Nucleus accumbens (tissue), 56 donors: Measurements from ENCODE around the gene CCNL2.
"Not testable (repeated sequence)": the region's sequence is repeated elsewhere in the genome, so short reads cannot be mapped to it uniquely, and the experiment has no call there.

Source experiments
- DNase-seq, 56 donors: peaks; one replicate each; lab custom pipeline; 2025; lab: John Stamatoyannopoulos, UW

Gene CCNL2

DNA sequence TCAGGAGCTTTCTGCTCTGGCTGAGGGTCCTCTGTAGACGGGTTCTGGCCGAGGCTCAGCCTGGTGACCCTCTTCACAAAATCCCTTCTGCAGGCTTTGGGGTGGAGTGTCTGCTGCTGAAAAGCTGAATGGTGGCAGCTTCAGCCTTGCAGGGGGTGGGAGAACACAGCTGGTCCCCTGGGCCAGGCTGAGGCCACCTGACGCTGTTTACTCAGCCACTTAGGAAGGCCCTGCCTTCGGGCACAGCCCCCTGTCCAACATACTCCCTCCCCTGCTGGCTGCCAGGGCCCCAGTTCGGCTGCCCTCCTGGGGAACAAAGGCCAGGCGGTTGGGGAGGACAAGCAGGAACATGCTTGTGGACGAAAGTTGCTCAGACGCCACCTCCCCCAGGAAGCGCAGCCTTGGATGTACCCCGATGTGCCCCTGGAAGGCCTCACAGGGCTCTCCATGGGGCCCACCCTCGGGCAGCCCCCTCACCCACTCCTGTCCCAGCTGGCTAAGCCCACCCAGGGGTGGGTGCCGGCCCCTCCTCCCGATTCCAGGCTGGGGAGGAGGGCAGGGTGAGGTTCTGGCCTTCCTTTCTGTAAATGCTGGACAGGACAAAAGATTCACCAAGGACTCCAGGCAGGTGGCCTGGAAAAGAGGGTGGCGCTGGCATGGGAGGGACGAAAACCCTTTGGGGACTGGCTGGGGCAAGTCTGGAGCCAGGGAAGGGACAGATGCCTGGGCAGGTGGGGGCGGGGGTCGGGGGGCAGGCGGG lies 22.2 kb upstream of the CCNL2 start, which contains the start of gene ANKRD65:
ANKRD65 (minus strand) TSS at position 130 of the 760 bp plus-strand sequence. CDS start 271 bp downstream, outside the sequence.
- peak in 30 of 56 donors; percentile 14 to 70 (median 47) for DNase-seq

DNA sequence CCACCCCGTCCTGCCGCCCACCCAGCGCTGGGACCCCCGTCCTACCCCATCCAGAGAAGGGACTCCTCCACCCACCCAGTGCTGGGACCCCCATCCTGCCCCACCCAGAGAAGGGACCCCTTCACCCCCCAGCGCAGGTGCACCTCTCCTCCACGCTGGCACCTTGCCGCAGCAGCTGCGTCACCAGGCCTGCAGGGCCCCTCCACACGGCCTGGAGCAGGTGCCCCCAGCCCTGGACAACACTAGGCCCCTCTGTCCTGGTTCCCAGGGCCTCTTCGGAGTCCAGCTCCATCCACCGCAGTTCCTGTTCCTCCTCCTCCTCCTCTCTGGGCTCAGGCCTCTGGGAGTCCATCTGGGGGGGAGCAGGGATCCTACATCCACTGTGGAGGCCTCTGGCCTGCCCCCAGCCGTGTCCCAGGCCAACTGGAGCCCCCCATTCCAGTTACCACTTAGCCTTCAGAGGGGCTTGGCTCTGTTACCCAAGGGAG lies 21.6 kb upstream of the CCNL2 start:
- peak in 1 of 56 donors; percentile 57 for DNase-seq

DNA sequence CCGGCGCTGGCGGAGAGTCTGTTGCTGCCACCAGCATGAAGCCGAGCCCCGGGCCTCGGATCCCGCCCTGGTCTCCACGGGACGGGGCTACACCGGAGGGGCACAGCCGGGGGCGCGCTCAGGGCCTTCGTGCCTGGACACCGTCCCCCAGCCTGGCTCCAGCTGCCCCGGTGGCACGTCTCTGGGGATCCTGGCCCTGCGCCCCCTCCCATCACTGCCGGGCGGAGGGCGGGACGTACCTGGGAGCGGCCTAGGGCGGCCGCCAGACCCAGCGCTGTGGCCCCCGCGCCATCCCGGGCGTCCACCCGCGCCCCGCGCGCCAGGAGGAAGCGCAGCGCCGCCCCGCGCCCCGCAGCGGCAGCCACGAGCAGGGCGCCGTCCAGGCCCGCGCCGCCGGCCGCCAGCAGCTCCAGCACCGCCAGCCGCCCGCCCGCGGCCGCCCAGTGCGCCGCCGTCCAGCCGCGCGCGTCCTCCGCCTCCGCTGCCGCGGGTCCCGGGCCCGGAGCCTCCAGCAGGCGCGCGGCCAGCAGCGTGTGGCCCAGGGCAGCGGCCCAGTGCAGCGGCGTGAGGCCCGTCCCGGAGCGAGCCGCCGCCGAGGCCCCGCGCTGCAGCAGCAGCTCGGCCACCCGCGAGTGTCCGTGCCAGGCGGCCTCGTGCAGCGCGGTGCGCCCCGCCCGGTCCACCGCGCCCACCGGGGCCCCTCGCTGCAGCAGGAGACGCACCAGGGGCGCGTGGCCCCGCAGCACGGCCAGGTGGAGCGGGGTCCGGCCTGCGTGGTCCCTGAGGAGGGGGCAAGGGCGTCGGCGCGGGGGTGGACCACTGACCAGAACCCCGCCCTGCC lies 20.9 kb upstream of the CCNL2 start:
- peak in 6 of 56 donors; percentile 26 to 53 (median 41) for DNase-seq

DNA sequence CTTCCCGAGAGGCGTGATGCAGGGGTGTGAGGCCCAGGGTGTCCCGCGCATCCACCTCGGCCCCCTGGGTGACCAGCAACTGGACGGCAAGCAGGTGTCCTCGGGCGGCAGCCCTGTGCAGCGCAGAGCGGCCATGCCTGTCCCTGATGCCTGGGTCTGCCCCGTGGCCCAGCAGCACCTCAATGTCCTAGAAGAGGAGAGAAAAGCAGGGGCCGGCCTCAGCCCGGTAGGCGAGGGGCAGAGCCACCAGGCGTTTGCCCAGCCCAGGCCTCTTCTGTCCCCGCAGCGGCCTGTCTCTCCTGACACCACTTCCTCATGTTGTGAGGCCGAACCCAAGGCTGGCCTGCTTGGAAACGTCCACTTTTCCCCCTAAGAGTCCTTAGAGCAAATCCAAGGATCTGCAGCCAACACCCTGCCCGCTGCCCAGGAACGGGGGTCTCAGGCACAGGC lies 20.3 kb upstream of the CCNL2 start:
- peak in 1 of 56 donors; percentile 50 for DNase-seq

DNA sequence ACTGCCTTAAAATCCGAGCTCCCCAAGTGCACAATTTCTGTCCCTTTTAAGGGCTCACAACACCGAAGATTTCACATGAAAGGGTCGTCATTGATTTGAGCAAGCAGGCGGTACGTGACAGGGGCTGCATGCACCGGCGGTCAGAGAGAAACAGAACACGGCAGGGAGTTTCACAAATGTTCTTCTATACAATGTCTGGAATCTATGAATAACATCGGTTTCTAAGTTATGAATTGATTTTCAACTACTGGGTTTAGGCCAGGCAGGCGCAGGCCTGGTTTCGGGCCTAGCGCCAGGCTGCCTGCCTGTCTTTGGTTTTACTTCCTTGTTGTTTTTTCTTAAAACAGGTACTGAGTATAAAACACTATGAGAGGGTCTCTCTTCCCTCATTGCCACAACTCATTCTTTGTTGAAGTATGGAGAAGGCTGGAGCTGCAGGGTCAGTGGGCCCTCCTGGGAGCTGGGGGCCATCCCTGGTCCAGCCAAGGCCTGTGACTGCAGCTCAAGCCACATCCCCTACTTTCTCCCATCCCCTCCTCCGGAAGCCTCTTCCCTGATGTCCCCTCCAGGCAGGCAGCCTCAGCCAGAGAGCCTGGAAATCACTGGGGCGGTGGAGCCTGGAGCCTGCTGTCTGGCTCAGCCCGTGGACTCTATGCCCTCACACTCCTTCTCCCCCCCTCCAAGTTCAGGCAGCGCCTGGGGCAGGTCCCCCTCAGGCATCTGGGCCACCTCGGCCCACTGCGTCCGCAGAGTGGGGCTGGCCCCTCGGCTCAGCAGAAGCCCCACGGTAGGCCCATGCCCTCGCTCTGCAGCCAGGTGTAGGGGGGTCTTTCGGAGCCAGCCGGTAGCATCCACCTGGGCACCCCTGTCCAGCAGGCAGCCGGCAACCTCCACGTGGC lies 19.6 kb upstream of the CCNL2 start:
- no peak for DNase-seq

DNA sequence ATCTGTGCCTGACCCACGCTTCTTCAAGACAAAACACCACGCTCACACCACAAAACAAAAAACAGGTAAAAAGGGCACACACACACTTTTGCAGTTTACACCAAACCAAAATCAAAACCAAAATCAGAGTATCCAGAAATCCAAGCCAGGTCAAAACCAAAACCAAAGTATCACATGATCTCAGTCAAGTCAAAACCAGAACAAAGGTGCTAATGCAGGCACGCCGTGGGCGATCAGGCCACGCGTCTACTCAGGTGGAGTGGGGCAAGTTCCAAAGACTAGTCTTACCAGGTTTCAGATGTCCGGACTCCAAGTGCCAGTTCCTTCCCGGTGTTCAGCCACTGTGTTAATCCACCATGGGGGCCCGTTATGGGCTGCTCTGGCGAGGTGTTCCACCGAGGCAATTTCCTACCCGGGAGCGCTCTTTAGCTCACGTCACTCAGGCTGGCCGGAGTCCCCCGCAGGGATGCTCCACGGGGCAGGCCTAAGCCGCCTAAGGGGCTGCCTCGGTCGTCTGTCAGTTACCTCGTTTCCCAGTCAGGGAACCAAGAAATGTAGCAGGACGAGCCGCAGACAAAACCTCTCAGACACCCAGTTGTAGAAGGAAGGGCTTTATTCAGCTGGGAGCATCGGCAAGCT lies 18.8 kb upstream of the CCNL2 start:
- DNase-seq = not testable (repeated sequence)

DNA sequence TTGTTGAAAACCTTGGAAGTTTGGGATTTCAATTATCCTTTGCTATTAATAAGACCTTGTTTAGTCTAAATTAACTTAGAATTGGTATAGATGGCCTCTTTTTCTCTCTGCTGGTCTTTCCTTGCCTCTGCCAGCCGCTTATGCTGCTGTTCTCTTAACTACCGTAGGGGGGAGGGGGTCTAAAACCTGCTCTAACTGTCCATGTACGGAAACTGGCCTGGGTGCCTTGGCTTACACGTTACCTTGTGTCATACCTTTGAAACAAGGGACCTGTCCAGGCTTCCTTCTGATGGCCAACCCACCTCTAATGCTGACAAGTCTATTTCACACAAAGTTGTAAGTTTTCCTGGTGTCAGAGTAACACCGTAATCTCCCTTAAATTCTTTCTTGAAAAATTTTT lies 18.3 kb upstream of the CCNL2 start:
- not testable (repeated sequence) for DNase-seq

DNA sequence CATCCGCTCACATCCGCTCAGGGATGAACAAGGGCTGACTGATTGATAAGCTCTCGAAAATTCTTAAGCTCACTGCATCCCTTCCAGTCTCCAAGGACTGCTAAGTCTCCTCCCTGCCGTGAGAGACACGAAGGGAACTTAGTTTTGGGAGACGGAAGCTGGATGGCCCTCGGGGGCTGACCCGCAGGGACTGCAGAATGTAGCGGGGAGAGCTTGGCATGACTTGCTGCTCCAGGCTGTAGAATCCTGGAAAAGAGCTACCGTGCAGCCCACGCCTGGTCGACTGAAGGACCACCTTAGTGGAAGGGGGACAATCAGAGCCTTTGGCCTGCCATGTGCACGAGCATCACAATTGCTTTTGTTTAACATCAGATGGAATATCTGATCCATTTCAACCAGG lies 16.6 kb upstream of the CCNL2 start:
- no peak for DNase-seq

DNA sequence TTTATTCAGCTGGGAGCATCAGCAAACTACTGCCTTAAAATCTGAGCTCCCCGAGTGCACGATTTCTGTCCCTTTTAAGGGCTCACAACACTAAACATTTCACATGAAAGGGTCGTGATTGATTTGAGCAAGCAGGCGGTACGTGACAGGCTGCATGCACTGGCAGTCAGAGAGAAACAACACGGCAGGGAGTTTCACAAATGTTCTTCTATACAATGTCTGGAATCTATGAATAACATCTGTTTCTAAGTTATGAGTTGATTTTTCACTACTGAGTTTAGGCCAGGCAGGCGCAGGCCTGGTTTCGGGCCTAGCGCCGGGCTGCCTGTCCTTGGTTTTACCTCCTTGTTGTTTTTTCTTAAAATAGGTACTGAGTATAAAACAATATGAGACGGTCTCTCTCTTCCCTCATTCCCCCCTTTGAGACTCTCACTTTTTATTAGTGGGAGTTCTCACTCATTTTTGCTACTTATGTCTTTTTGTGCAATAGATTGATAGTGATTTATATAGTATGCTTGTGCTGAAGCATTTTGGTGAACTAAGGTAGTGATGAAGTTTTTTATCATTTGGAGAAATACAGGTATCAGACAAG lies 13.3 kb upstream of the CCNL2 start:
- DNase-seq = not testable (repeated sequence)

DNA sequence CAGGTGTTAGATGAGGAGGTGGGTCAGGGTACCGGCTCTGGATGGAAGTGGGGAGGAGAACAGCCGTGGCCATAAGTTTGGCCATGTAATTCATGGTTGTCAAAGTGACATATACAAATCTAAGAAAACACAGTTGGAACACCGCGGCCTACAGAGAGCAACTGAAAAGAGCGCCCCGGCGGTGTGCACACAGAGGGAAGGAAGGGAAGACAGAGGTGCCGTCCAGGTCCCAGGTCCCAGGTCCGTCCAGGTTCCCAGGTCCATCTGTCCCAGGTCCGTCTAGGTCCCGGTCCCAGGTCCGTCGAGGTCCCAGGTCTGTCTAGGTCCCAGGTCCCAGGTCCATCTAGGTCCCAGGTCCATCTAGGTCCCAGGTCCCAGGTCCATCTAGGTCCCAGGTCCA lies 12.5 kb upstream of the CCNL2 start:
- no peak for DNase-seq

DNA sequence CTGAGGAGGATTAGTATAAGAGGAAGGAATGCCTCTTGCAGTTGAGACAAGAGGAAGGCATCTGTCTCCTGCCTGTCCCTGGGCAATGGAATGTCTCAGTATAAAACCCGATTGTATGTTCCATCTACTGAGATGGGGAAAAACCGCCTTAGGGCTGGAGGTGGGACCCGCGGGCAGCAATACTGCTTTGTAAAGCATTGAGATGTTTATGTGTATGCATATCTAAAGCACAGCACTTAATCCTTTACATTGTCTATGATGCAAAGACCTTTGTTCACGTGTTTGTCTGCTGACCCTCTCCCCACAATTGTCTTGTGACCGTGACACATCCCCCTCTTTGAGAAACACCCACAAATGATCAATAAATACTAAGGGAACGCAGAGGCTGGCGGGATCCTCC lies 11.1 kb upstream of the CCNL2 start:
- not testable (repeated sequence) for DNase-seq

DNA sequence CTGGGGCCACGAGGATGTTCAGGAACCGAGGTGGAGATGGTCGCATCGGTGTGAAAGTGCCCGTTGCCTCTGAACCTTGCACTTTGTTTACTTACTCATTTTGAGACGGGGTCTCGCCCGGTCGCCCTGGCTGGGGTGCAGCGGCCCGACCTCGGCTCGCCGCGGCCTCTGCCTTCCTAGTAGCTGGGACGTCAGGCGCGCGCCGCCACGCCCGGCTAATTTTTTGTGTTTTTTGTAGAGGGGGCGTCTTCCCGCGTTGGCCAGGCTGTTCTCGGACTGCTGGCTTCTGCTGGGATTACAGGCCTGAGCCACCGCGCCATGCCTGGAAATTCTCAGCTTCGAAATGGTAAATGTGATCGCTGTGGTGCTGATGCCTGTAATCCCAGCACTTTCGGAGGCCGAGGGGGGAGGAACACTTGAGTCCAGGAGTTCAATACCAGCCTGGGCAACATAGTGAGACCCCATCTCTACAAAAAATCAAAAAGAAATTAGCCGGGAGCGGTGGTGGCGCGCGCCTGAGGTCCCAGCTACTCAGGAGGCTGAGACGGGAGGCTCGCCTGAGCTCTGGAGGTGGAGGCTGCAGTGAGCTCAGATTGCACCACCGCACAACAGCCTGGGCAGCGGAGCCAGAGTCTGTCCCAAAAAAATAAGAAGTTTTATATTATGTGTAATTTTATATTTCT lies 8.6 kb upstream of the CCNL2 start:
- DNase-seq = no peak

DNA sequence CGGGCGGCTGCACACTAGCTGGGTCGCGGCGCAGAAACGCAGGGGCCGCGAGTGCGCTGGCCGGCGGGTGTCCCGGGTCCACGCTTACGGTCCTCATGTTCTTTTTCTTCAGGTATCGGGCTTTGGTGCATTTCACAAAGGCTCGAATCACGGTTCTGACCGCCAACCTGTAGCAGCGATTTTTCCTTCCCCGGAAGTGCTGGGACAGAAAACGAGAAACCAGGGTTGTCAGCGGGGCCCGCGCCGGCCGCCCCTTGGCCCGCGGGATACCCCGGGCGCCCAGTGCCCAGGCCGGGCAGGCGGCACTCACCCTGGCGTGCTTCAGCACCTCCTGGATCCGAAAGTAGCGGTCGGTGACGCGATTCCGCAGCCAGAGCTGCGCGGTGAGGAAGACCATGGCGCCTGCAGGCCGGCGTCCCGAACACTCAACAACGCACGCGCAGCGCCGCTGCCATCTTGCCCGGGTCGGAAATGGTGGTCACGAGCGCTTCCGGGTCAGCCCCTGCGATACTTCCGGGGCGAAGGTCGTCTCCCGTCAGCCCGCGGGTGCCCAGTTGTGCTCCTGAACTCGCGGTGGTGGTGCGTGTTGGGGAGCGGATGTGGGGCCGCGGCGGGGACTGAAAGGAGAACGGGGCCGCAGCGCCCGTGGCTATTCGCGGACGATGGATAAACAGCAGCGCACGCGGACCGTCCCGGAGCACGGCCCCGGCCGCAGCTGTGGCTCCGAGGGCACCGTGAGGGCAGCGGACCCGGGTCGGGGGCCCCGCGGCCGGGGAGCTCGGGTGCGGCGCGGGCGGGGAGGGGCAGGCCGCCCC lies 7.9 kb upstream of the CCNL2 start, which contains the start of gene MRPL20:
MRPL20 (minus strand) TSS at position 473 of the 815 bp plus-strand sequence; CDS start at position 397, 76 bp downstream.
- peak in 55 of 56 donors; percentile 49 to 96 (median 90) for DNase-seq

DNA sequence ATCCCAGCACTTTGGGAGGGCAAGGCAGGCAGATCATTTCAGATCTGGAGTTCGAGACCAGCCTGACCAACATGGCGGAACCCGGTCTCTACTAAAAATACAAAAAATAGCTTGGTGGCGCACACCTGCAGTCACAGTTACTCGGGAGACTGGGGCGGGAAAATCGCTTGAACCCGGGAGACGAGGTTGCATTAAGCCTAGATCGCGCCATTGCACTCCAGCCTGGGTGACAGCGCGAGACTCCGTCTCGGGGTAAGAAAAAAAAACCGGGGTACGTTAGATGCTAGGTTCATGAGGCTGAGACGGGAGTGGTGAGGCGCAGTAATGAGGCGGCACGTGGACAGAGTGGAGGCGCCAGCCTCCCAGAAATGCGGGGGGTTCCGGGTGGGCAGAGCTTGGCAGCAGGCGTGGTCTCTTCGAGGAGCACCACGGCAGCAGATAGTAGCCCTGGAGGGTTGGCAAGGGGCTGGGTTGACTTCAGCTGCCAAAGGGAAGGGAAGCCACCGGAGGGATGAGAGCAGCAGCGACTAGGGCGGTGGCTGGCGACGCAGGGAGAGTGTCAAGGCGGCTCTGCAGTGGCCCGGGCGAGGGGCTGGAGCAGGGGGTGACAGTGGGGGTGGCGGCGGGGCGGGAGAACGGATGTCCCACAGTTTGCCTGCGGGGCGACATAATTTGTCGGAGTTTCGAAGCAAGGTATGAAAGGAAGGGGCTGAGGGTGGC lies 7.1 kb upstream of the CCNL2 start:
- no peak for DNase-seq

DNA sequence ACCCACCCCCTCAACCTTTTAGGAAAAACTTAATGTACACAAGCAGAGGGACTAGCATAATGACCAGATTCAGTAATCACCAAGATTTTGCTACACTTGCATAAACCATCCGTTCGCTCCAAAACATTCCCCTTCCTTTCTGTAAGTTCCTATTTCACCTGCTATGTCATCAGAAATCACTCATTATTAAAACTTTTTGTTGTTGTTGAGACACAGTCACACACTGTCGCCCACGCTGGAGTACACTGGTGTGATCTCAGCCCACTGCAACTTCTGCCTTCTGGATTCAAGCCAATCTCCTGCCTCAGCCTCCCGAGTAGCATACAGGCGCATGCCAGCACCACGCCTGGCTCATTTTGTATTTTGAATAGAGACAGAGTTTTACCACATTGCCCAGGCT lies 4.5 kb upstream of the CCNL2 start:
- DNase-seq = no peak

DNA sequence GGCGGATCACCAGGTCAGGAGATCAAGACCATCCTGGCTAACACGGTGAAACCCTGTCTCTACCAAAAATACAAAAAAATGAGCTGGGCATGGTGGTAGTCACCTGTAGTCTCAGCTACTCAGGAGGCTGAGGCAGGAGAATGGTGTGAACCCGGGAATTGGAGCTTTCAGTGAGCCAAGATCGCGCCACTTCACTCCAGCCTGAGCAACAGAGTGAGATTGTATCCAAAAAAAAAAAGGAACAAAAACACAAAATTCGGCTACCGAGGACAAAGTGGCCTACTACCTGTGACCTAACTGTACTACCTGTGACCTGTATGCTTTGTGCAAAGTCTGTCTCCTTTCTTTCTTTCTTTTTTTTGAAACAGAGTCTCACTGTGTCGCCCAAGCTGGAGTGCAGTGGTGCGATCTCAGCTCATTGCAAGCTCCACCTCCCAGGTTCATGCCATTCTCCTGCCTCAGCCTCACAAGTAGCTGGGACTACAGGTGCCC lies 3.8 kb upstream of the CCNL2 start:
- DNase-seq = not testable (repeated sequence)
